GM18502 (cell line): ENCODE data around the gene CAB39.
"Not testable (repeated sequence)": the region's sequence is repeated elsewhere in the genome, so short reads cannot be mapped to it uniquely, and the experiment has no call there.

Experiments used
- ATAC-seq: cut with Tn5 transposase; IDR thresholded peaks from one replicate; pipeline ENCODE4 v1.9.1; 2021; ENCODE audit warnings: mild to moderate bottlenecking; ENCODE audit not compliant: unreplicated experiment, poor library complexity

Gene CAB39

DNA sequence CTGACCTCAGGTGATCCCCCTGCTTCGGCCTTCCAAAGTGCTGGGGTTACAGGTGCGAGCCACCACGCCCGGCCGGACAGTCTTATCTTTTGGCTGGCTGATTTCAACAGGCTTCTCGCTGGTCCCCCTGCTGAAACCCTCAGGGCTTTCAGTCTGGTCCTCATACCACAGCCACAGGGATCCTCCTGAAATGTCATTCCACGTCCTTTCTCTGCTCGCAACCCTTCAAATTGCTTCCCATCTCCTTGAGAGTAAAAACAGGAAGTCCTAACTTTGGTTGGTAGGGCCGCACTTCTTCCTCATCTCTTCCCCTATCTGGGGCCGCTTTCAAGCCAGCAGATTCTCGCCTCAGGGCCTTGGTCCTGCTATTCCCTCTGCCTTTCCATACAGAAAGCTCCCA lies 1.4 kb upstream of the CAB39 start:
- no peak for ATAC-seq

GRCh38 chr2:230713331-230714135 lies 891 bp downstream of the CAB39 start:
- ATAC-seq = peak; percentile 20

DNA sequence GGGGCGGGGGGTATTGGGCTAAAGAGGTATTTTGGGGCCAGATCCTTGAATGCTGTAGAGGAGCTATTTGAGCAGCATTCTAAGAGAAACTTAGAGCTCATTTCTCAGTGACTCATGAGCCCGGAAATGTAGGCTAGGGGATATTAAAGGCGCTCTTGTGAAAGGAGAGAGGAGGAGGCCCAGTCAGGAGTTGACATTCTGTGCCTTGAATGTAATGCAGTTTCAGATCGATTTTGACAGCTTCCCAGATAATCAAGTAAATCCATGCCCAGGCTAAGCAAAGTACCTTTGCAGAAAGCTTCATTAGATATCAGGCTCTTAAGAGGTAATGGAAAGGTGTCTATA lies 1.5 kb downstream of the CAB39 start:
- ATAC-seq = peak; percentile 21

- no peak for ATAC-seq
Observed at GRCh38 chr2:230715201-230715600, 2.6 kb downstream of the CAB39 start.

DNA sequence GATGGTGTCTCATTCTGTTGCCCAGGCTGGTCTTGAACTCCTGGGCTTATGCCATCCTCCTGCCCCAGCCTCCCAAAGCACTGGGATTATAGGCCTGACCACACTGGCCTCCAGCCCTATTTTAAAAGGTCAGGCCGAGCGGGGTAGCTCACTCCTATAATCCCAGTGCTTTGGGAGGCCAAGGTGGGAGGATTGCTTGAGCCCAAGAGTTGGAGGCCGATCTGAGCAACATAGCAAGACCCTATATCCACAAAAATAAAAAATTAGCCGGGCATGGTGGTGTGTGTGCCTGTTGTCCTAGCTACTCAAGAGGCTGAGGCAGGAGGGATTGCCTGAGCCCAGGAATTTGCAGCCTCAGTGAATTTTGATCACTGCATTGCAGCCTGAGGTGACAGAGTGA lies 3.9 kb downstream of the CAB39 start:
- no peak for ATAC-seq

- no peak for ATAC-seq
Observed at GRCh38 chr2:230717600-230717999, 5.0 kb downstream of the CAB39 start.

DNA sequence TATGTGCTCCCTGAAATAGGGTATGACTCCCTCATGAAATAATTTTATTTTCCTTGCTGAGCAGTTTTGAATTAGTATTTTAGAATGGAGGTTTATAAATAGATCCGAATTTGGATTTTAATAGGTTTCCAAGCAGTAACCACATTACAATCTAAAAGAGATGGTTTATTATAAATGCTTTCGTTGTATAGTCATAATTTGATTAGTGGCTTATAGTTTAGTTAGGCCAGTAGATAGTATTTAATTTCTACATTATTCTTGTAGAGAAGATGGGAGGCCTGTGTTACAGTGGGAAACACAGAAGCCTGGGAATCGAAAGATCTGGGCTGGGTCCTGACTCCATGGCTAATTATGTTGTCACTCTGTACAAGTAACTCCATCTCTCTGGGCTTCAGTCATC lies 6.7 kb downstream of the CAB39 start:
- ATAC-seq = no peak

GRCh38 chr2:230721712-230722111 lies 9.1 kb downstream of the CAB39 start:
- ATAC-seq = peak; percentile 69

- no peak for ATAC-seq
Observed at GRCh38 chr2:230722207-230722885, 9.7 kb downstream of the CAB39 start.

- no peak for ATAC-seq
Observed at GRCh38 chr2:230723363-230723762, 10.7 kb downstream of the CAB39 start.

DNA sequence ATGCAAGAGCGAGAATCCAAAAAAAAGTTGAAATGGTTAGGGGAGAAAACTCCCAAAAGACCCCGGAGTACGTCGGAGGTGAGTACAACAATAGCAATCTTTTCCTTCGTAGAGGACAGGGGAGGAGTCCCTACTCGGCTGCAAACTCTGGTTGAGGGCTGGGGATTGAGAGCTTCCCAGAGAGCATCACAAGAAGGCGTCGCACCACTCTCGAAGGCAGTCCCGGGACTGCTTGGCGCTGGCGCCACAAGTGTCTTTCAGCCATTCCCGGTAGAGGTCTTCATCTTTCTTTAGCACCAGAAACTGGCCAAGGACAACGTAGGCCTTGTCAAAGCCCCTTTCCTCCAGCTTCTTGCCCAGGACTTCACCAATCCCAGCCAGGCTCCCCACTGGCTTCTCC lies 12.3 kb downstream of the CAB39 start:
- not testable (repeated sequence) for ATAC-seq

DNA sequence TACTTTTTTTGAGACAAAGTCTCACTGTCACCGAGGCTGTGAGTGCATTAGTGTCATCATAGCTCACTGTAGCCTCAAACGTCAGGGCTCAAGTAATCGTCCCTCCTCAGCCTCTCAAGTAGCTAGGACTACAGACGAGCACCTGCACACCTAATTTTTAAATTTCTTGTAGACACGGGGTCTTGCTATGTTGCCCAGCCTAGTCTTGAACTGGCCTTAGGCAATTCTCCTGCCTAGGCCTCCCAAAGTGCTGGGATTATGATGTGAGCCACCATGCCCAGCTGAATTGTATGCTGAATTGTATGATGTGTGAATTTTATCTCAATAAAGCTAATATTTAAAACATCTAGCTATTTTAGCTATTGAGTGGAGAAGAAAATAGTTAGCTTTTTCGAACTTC lies 18.9 kb downstream of the CAB39 start:
- no peak for ATAC-seq

- no peak for ATAC-seq
Observed at GRCh38 chr2:230732914-230733401, 20.3 kb downstream of the CAB39 start.

DNA sequence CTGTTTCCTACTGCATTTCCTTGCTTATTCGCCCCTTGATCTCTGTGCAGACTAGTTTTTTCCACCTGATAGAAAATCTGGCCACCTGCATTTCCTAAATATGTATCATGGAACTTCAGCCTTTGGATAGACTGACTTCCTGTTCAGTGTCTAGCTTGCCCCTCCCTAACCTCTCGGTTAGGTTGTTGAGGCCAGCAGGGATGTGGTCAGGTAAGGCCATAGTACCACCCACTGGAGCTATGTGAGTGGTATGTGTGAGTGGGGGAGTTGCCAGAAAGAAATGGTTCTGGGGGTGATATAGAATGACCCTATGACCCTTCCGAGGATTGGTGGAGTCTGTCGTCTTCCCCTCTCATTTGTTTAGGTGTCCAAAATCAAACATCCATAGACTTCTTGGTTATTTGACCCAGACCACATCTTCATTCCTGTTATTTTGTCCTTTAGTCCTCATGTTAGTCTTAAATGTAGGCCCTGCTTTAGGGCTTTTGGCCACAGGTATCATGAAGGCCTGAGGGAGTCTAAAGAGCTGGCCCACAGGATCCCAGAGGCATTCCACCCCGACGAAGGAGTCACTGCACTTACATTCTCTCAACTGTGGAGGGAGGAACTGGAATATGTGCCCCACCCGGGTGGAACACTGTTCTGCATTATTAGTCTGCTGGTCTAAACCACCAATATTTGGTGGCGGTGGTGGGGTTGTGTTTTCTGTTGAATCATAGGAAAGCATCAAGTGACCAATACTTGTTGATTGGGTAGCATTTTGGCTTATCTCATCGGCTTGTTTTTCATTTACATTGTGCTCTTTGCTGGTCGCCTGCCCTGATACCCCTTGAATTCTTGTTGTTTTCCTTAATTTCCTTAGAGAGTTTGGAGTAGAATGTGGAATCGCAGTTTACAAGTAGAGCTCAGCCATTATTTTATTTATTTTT lies 21.9 kb downstream of the CAB39 start:
- no peak for ATAC-seq

DNA sequence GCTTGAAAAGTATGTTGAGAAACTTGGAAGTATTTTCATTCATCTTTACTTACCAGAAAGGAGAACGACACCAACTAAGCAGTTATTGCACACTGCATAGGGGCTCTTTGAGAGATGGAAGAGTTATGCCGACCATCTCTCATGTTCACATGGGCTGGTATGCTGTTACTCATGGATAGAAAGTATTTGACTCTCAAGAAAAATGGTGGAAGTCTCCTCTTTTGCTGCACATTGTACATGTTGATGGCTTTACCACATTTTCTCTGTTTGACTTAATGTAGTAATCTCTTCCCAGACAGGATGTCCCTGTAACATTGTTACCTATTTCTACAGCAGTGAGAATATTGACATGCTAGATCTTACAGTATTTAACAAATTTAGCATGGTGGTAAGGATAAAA lies 23.2 kb downstream of the CAB39 start:
- peak; percentile 55 for ATAC-seq

GRCh38 chr2:230737300-230737699 lies 24.7 kb downstream of the CAB39 start:
- ATAC-seq = no peak

GRCh38 chr2:230737791-230738226 lies 25.2 kb downstream of the CAB39 start:
- no peak for ATAC-seq

GRCh38 chr2:230738391-230738811 lies 25.8 kb downstream of the CAB39 start:
- ATAC-seq = no peak

DNA sequence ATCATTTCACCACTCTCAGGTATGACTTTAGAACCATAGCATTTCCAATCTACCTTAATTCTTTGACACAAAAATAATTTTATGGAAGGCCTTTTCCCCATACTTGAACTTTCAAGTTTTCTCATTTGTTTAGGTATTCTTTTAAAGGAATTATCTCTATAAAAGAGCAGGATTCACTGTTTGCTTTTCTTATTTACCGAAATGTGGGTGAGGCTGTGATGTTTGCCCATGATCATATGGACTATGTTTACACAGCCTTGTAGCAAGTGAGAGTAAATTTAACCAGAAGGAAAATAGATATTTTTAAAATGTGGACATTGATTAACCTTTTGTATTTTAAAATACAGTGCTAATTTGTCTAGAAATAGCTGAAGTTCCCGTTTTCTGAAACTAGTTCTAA lies 26.3 kb downstream of the CAB39 start:
- ATAC-seq = no peak

- no peak for ATAC-seq
Observed at GRCh38 chr2:230739961-230740360, 27.3 kb downstream of the CAB39 start.

- ATAC-seq = no peak
Observed at GRCh38 chr2:230742781-230743180, 30.1 kb downstream of the CAB39 start.
